ENCODE measurements around the gene XG. TPM values are rescaled to one million over a fixed set of nuclear protein-coding genes. Genes with fewer than 3 reads are reported as not detected.

XG gene
- total RNA-seq, 2 donors from 2014 or later: 0.26 TPM; not detected in 1

DNA sequence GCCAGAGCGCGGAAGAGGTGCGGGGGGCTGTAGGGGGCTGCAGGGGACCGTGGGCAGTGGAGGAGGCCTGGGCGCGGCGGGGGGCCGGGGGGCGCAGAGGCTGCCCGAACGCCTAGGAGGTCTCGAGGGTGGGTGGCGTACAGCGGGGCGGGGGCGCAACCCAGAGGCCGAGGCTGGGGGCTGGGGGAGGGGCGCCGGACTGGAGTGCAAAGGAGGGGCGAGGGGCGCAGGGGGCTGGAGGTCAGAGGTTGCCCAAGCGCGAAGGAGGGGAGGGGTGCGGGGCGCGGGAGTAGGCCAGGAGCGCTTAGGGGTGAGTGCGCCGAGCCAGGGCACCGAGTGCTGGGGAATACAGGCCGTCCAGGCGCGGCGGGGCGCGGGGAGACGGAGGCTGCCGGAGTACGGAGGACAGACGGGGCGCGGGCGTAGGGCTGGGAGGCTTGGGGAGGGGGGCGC, 77.1 kb downstream of the XG start:
- intact Hi-C loops (cut with DNase I): no loop called here
- peak in 3 of 4 donors; percentile 17 to 29 (median 21) for DNase-seq
- ATAC-seq: no peak
- H3K27ac ChIP-seq: no peak overlapping the region
- peak overlapping the region; percentile 22 to 25 for H3K4me3 ChIP-seq
- 0 to 1% methylated on average over 1 to 12 of the region's 44 CpGs for WGBS, 2 donors
- no peaks in the 10 kb centered on the region for H3K36me3 ChIP-seq (replicated peaks in 1 of 2; ENCODE audit: insufficient read depth in 1 of 2, low read depth in 2 of 2)
- peaks cover 10% of the 10 kb centered on the region for H3K4me1 ChIP-seq
- H3K27me3 ChIP-seq: no peaks in the 10 kb centered on the region
- no peaks in the 10 kb centered on the region for H3K9me3 ChIP-seq
- no peak for TF ChIP-seq POLR2A (IDR thresholded peaks at IDR 0.05)
- TF ChIP-seq, protein P1, sequence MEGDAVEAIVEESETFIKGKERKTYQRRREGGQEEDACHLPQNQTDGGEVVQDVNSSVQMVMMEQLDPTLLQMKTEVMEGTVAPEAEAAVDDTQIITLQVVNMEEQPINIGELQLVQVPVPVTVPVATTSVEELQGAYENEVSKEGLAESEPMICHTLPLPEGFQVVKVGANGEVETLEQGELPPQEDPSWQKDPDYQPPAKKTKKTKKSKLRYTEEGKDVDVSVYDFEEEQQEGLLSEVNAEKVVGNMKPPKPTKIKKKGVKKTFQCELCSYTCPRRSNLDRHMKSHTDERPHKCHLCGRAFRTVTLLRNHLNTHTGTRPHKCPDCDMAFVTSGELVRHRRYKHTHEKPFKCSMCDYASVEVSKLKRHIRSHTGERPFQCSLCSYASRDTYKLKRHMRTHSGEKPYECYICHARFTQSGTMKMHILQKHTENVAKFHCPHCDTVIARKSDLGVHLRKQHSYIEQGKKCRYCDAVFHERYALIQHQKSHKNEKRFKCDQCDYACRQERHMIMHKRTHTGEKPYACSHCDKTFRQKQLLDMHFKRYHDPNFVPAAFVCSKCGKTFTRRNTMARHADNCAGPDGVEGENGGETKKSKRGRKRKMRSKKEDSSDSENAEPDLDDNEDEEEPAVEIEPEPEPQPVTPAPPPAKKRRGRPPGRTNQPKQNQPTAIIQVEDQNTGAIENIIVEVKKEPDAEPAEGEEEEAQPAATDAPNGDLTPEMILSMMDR (IDR thresholded peaks at IDR 0.05): no peak

DNA sequence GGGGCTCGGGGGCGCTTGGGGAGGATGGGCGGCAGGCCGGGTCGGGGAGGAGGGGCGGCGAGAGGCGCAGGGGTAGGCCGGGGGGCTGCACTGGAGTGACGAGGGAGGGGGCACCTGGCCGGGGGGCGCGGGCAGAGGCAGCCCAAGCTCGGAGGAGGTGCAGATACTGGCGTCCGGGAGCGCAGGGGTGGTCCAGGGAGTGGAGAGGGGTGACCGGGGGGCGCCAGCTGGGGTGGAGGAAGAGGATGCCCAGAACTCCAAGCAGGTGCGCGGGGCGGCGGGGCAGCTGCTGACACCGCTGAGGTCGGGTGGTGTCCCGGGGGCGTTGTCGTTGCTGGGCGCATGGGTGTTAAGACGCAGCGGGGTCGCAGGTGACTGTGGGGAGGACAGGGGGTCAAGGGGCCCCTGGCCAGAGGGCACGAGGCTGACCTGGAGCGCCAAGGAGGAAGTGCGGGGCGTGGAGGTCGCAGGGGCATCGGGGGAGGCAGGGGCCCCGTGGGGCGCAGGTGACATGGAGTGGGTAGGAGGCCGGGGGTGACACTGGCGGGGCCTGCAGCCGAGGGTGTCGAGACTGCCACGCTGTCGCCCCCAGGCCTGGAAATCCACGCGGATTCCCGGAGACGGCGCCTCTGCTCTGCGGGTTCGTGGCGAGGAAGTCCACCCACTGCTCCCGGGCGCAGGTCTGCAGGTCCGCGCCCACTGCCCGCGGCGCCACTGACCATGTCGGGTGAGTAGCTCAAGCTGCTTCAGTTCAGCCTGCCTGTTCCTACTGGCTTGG, 77.8 kb downstream of the XG start:
- TF ChIP-seq POLR2A (IDR thresholded peaks at IDR 0.05): no peak
- TF ChIP-seq, protein P1 (IDR thresholded peaks at IDR 0.05): no peak
- intact Hi-C loops (cut with DNase I): no loop called here
- DNase-seq (no peak), ATAC-seq (no peak)
- Histone ChIP-seq H3K27me3 (no peaks in the 10 kb centered on the region), H3K36me3 (replicated peaks in 1 of 2; ENCODE audit: insufficient read depth in 1 of 2, low read depth in 2 of 2) (no peaks in the 10 kb centered on the region), H3K4me1 (peaks cover 10% of the 10 kb centered on the region), H3K9me3 (no peaks in the 10 kb centered on the region), H3K4me3 (peak overlapping the region; percentile 22 to 25), H3K27ac (no peak overlapping the region)
- WGBS, 2 donors: 0 to 12% methylated on average over 1 to 24 of the region's 62 CpGs

DNA sequence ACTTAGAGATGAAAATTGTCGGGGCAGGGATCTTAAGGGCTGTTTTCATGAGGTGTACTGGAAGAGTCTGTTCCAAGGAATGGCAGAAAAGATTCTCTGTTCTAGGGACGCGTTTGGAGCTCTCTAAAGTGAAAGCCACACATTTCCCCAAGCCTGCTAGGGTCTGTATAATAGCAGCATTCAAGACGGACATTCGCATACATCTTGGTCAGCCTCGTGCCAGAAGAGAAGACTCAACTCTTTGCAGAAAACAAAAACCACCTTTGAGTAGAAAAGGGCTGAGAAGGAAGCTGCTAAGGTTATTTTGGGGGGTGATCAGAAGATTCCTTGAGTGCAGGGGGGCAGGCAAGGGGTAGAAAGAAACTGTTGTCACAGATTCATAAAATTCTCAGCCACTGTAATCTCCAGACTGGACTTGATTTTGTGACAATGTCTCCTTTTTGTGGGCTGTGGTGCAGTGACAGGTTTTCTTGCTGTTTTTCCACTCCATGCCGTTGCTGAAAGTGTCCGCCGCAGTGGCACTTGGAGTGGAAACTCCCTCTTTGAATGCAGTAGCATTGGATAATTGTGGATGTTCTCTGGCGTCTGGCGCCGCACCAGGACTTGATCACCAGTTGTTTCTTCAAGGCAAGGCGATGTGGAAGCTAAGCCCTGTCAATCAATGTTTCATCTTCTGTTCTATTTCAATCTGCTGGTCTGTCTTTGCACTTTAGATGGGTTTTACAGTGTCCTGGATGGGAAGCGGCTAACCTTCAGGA, 79.8 kb downstream of the XG start:
- no peaks in the 10 kb centered on the region for H3K36me3 ChIP-seq (replicated peaks in 1 of 2; ENCODE audit: insufficient read depth in 1 of 2, low read depth in 2 of 2)
- peaks cover 10% of the 10 kb centered on the region for H3K4me1 ChIP-seq
- H3K27me3 ChIP-seq: no peaks in the 10 kb centered on the region
- no peak for ATAC-seq
- no peak for TF ChIP-seq POLR2A (IDR thresholded peaks at IDR 0.05)
- TF ChIP-seq, protein P1 (IDR thresholded peaks at IDR 0.05): no peak
- WGBS, 2 donors: 90 to 91% methylated on average over 10 to 14 of the region's 14 CpGs
- no peak overlapping the region for H3K27ac ChIP-seq
- no peak overlapping the region for H3K4me3 ChIP-seq
- intact Hi-C loops (cut with DNase I): no loop called here
- no peaks in the 10 kb centered on the region for H3K9me3 ChIP-seq
- DNase-seq: no peak

DNA sequence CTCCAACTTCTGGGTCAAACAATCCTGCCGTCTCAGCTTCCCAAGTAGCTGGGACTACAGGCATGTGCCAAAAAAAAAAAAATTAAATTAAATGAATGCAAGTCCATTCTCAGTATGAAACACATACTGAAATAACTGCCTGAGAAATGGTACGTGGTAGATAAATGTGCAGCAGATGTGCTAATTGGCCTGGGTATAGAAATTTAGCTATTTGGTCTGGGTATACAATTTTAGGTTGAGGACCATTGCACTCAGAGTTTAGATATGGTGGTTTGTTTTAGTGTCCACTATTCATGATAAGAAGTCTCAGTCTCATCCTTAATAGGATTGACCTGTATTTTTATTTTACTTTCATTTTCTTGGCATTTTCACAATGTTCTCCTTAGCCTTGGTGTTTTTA, 86.1 kb downstream of the XG start:
- Histone ChIP-seq H3K9me3 (no peaks in the 10 kb centered on the region), H3K4me1 (no peaks in the 10 kb centered on the region), H3K4me3 (no peak overlapping the region), H3K27me3 (no peaks in the 10 kb centered on the region), H3K36me3 (replicated peaks in 1 of 2; ENCODE audit: insufficient read depth in 1 of 2, low read depth in 2 of 2) (no peaks in the 10 kb centered on the region), H3K27ac (no peak overlapping the region)
- WGBS, 2 donors: 93 to 100% methylated on average over 2 of the region's 2 CpGs
- no peak for TF ChIP-seq POLR2A (IDR thresholded peaks at IDR 0.05)
- TF ChIP-seq, protein P1 (IDR thresholded peaks at IDR 0.05): no peak
- DNase-seq (no peak), ATAC-seq (no peak)
- intact Hi-C loops (cut with DNase I): no loop called here

Data from body of pancreas (tissue), 4 donors.